ENCODE data around the gene THAP3.
"Not testable (repeated sequence)": the region's sequence is repeated elsewhere in the genome, so short reads cannot be mapped to it uniquely, and the experiment has no call there.

THAP3 gene

GRCh38 chr1:6657138-6657537 is 32.5 kb downstream of the THAP3 start:
- in situ Hi-C loops (cut with HindIII; ENCODE audit: low pct_ligation_motif_present, low pct_unique_long_range_greater_than_20kb, low sequenced_read_pairs): no loop called here
- DNase-seq: no peak

GRCh38 chr1:6658359-6659060 is 33.8 kb downstream of the THAP3 start:
- in situ Hi-C loops (cut with HindIII; ENCODE audit: low pct_ligation_motif_present, low pct_unique_long_range_greater_than_20kb, low sequenced_read_pairs): no loop called here
- no peak for DNase-seq

GRCh38 chr1:6660415-6661049 is 35.9 kb downstream of the THAP3 start:
- no peak for DNase-seq
- in situ Hi-C loops (cut with HindIII; ENCODE audit: low pct_ligation_motif_present, low pct_unique_long_range_greater_than_20kb, low sequenced_read_pairs): no loop called here

GRCh38 chr1:6662468-6662867 is 37.8 kb downstream of the THAP3 start:
- in situ Hi-C loops (cut with HindIII; ENCODE audit: low pct_ligation_motif_present, low pct_unique_long_range_greater_than_20kb, low sequenced_read_pairs); DNase-seq: not testable (repeated sequence)

GRCh38 chr1:6666696-6667095 is 42.0 kb downstream of the THAP3 start:
- in situ Hi-C loops (cut with HindIII; ENCODE audit: low pct_ligation_motif_present, low pct_unique_long_range_greater_than_20kb, low sequenced_read_pairs): no loop called here
- DNase-seq: no peak

GRCh38 chr1:6667139-6667538 is 42.5 kb downstream of the THAP3 start:
- in situ Hi-C loops (cut with HindIII; ENCODE audit: low pct_ligation_motif_present, low pct_unique_long_range_greater_than_20kb, low sequenced_read_pairs): no loop called here
- no peak for DNase-seq

- in situ Hi-C loops (cut with HindIII; ENCODE audit: low pct_ligation_motif_present, low pct_unique_long_range_greater_than_20kb, low sequenced_read_pairs): no loop called here
- DNase-seq: no peak
Measured at GRCh38 chr1:6668503-6668902, 43.8 kb downstream of the THAP3 start.

GRCh38 chr1:6672558-6672957 is 47.9 kb downstream of the THAP3 start:
- in situ Hi-C loops (cut with HindIII; ENCODE audit: low pct_ligation_motif_present, low pct_unique_long_range_greater_than_20kb, low sequenced_read_pairs): no loop called here
- DNase-seq: no peak

- in situ Hi-C loops (cut with HindIII; ENCODE audit: low pct_ligation_motif_present, low pct_unique_long_range_greater_than_20kb, low sequenced_read_pairs): no loop called here
- DNase-seq: no peak
Measured at GRCh38 chr1:6673816-6674398, 49.2 kb downstream of the THAP3 start.

- no peak for DNase-seq
- in situ Hi-C loops (cut with HindIII; ENCODE audit: low pct_ligation_motif_present, low pct_unique_long_range_greater_than_20kb, low sequenced_read_pairs): no loop called here
Measured at GRCh38 chr1:6674771-6675170, 50.1 kb downstream of the THAP3 start.

GRCh38 chr1:6675941-6676340 is 51.3 kb downstream of the THAP3 start:
- in situ Hi-C loops (cut with HindIII; ENCODE audit: low pct_ligation_motif_present, low pct_unique_long_range_greater_than_20kb, low sequenced_read_pairs): no loop called here

More at GRCh38 chr1:6675941-6676340, 51.3 kb downstream of the THAP3 start:
- no peak for DNase-seq
